Adrenal gland (tissue), 12 donors: ENCODE results near the gene MYRFL. TPM values are rescaled to one million over a fixed set of nuclear protein-coding genes. Genes with fewer than 3 reads are reported as not detected.

Experiments
- DNase-seq, 7 donors: peaks; one replicate each; pipeline ENCODE4 v3.0.0-alpha.2; 2019 to 2020
- H3K27ac ChIP-seq, 5 donors: fragments of 200-600 bp; sonication (generic) in 4 of 5; 1 replicate in 3 of 5; 2 replicates in 2 of 5; pipeline versions ENCODE4 v1.5.1 to v1.8.0; 2016 to 2020; ENCODE audit warnings: mild to moderate bottlenecking in 1 of 5
- H3K27me3 ChIP-seq: fragments of 200-600 bp; 2 replicates; pipeline ENCODE4 v1.8.0; 2021
- H3K36me3 ChIP-seq, 2 donors: fragments of 200-600 bp; replicated peaks in 1 of 2; 1 replicate in 1 of 2; 2 replicates in 1 of 2; pipeline versions ENCODE4 v1.5.1 to v1.8.0; 2018 to 2022
- H3K4me1 ChIP-seq, 2 donors: fragments of 200-600 bp; replicated peaks in 1 of 2; 1 replicate in 1 of 2; 2 replicates in 1 of 2; pipeline versions ENCODE4 v1.5.1 to v1.8.0; 2018 to 2021
- H3K4me3 ChIP-seq, 4 donors: fragments of 200-600 bp; sonication (generic) in 3 of 4; one replicate each; pipeline ENCODE4 v1.5.1; 2016 to 2018
- H3K9me3 ChIP-seq, 3 donors: fragments of 200-600 bp; sonication (generic) in 1 of 3; replicated peaks in 1 of 3; 1 replicate in 2 of 3; 2 replicates in 1 of 3; pipeline versions ENCODE4 v1.5.1 to v1.8.0; 2016 to 2021
- CTCF ChIP-seq, 6 experiments: fragments of 450-650 bp in 4 of 6; fragments of 200-600 bp in 2 of 6; sonication (generic) in 1 of 6; IDR thresholded peaks; 1 replicate in 5 of 6; 2 replicates in 1 of 6; pipeline versions ENCODE4 v1.5.1 to v1.8.0; 2016 to 2021; ENCODE audit warnings: antibody characterized with exemption in 6 of 6, mild to moderate bottlenecking in 2 of 6, moderate library complexity in 1 of 6
- POLR2A ChIP-seq, 2 donors: fragments of 450-650 bp; IDR thresholded peaks; one replicate each; pipeline ENCODE4 v1.6.1; 2017; ENCODE audit warnings: antibody characterized with exemption in 2 of 2, mild to moderate bottlenecking in 2 of 2, moderate library complexity in 1 of 2
- WGBS, 4 donors: extraction: QIAGEN DNeasy Blood & Tissue Kit in 2 of 4; methylation state at CpG; one replicate each; pipeline versions ENCODE4 v1.1.5 to v1.1.7; 2013 to 2017; 5-methylcytosine and 5-hydroxymethylcytosine counted together
- intact Hi-C, 2 donors: fragments of 100-400 bp; cut with DNase I; formaldehyde crosslinking; loops; one replicate each; pipeline versions ENCODE4 v1.14.1 to v1.15.0; 2022 to 2023
- polyA plus RNA-seq, 3 donors: library from polyadenylated mRNA; stranded (reverse); fragments of 200-250 nt in 2 of 3; fragments of 350-450 nt in 1 of 3; fragmentation: Illumina TruSeq in 1 of 3; extraction: RNeasy Lipid Tissue Mini Kit (QIAGEN cat#74804) in 1 of 3; gene quantifications; one replicate each; pipeline ENCODE4 v1.2.3, GENCODE V29; 2013 to 2014
- total RNA-seq, 9 donors: library from RNA; depleted of rRNA in 4 of 9; stranded (reverse); fragments of >200 nt in 4 of 9; fragments of 120-200 nt in 1 of 9; fragmentation: NEBNext Ultra II Directional in 1 of 9; extraction: Animal tissue kit (Norgen Biotek cat#: 25700) in 1 of 9; gene quantifications; one replicate each; pipeline versions ENCODE4 v1.1.0 to v1.2.4, GENCODE V29; 2013 to 2023
- donor health status: healthy with polysubstance abuse.
- donor health status: Bipolar disorder and iron deficiency.
- donor health status: DM: yes; HTN: yes; CAD: no.
- donor health status: DM: no; HTN: no; CAD: no.
- donor health status: DM: no; HTN: no; CAD: no.
- donor health status: DM: yes; HTN: yes; CAD: no.

MYRFL gene
- total and polyA plus RNA-seq, 12 donors = 0.07 to 1.00 (median 0.30) TPM

GRCh38 chr12:69913526-69913925 lies 88.5 kb downstream of the MYRFL start:
- intact Hi-C loops = no loop called here
- Histone ChIP-seq H3K9me3 (no peaks in the 10 kb centered on the region), H3K36me3 (no peaks in the 10 kb centered on the region), H3K27me3 (no peaks in the 10 kb centered on the region), H3K4me3 (no peak overlapping the region), H3K4me1 (no peaks in the 10 kb centered on the region), H3K27ac (no peak overlapping the region)
- no peak for DNase-seq
- TF ChIP-seq CTCF (IDR thresholded peaks at IDR 0.05) (no peak), POLR2A (IDR thresholded peaks at IDR 0.05) (no peak)
- 43 to 60% (median 51%) methylated on average over 3 of the region's 3 CpGs for WGBS, 4 donors

GRCh38 chr12:69915964-69916363 lies 90.9 kb downstream of the MYRFL start:
- Histone ChIP-seq H3K4me1 (no peaks in the 10 kb centered on the region), H3K4me3 (no peak overlapping the region), H3K36me3 (no peaks in the 10 kb centered on the region), H3K9me3 (no peaks in the 10 kb centered on the region), H3K27me3 (no peaks in the 10 kb centered on the region), H3K27ac (no peak overlapping the region)
- 88 to 98% (median 93%) methylated on average over 2 of the region's 2 CpGs for WGBS, 4 donors
- no peak for DNase-seq
- TF ChIP-seq POLR2A (IDR thresholded peaks at IDR 0.05) = no peak
- no peak for TF ChIP-seq CTCF (IDR thresholded peaks at IDR 0.05)
- intact Hi-C loops = no loop called here

- TF ChIP-seq CTCF (IDR thresholded peaks at IDR 0.05) (no peak), POLR2A (IDR thresholded peaks at IDR 0.05) (no peak)
- intact Hi-C loops = no loop called here
- 48 to 59% (median 55%) methylated on average over 5 of the region's 5 CpGs for WGBS, 4 donors
These were observed 91.7 kb downstream of the MYRFL start for GRCh38 chr12:69916544-69917235.

GRCh38 chr12:69918287-69918686 lies 93.3 kb downstream of the MYRFL start:
- DNase-seq = no peak
- 66 to 97% (median 95%) methylated on average over 2 of the region's 2 CpGs for WGBS, 4 donors

More at GRCh38 chr12:69916544-69917235, 91.7 kb downstream of the MYRFL start:
- Histone ChIP-seq H3K36me3 (no peaks in the 10 kb centered on the region), H3K27ac (no peak overlapping the region), H3K4me1 (no peaks in the 10 kb centered on the region), H3K4me3 (no peak overlapping the region), H3K27me3 (no peaks in the 10 kb centered on the region), H3K9me3 (no peaks in the 10 kb centered on the region)
- no peak for DNase-seq

More at GRCh38 chr12:69918287-69918686, 93.3 kb downstream of the MYRFL start:
- Histone ChIP-seq H3K36me3 (no peaks in the 10 kb centered on the region), H3K27ac (no peak overlapping the region), H3K4me3 (no peak overlapping the region), H3K9me3 (no peaks in the 10 kb centered on the region), H3K4me1 (no peaks in the 10 kb centered on the region), H3K27me3 (no peaks in the 10 kb centered on the region)
- TF ChIP-seq CTCF (IDR thresholded peaks at IDR 0.05) (no peak), POLR2A (IDR thresholded peaks at IDR 0.05) (no peak)
- intact Hi-C loops = no loop called here
